ACC112 (cell line): ENCODE results near the gene CA10.

ENCODE experiments used
- H2AFZ ChIP-seq: fragments of 200-600 bp; sonication (generic); one replicate; pipeline ENCODE4 v1.6.0; 2017; ENCODE audit warnings: antibody characterized with exemption, low read length; ENCODE audit not compliant: unreplicated experiment
- H3K27ac ChIP-seq: fragments of 200-600 bp; sonication (generic); 2 replicates; pipeline ENCODE4 v1.5.1; 2014; ENCODE audit warnings: low read depth, mild to moderate bottlenecking, antibody characterized with exemption, low read length, moderate library complexity
- H3K27me3 ChIP-seq: fragments of 200-600 bp; sonication (generic); 2 replicates; pipeline ENCODE4 v1.6.1; 2014; ENCODE audit warnings: mild to moderate bottlenecking, antibody characterized with exemption, low read length, moderate library complexity, mixed read lengths; ENCODE audit not compliant: insufficient read depth
- H3K36me3 ChIP-seq: fragments of 200-600 bp; sonication (generic); 2 replicates; pipeline ENCODE4 v1.6.1; 2016; ENCODE audit warnings: mild to moderate bottlenecking, antibody characterized with exemption, low read length, moderate library complexity, mixed read lengths; ENCODE audit not compliant: insufficient read depth
- H3K4me1 ChIP-seq: fragments of 200-600 bp; sonication (generic); one replicate; pipeline ENCODE4 v1.6.1; 2016; ENCODE audit warnings: low read length, mixed read lengths; ENCODE audit not compliant: insufficient read depth, unreplicated experiment, control insufficient read depth
- H3K4me3 ChIP-seq: fragments of 200-600 bp; sonication (generic); 2 replicates; pipeline ENCODE4 v1.5.1; 2014; ENCODE audit warnings: mild to moderate bottlenecking, low read depth, low read length
- H3K79me2 ChIP-seq: fragments of 200-600 bp; sonication (generic); one replicate; pipeline ENCODE4 v1.6.0; 2016; ENCODE audit warnings: low read length; ENCODE audit not compliant: control insufficient read depth, unreplicated experiment, insufficient read depth

The CA10 gene

GRCh38 chr17:51805185-51805584 is 353.3 kb downstream of the CA10 start:
- Histone ChIP-seq H3K27me3 (no peaks in the 10 kb centered on the region), H3K79me2 (no peaks in the 10 kb centered on the region), H3K36me3 (no peaks in the 10 kb centered on the region), H3K4me1 (no peaks in the 10 kb centered on the region), H3K27ac (no peak overlapping the region), H2AFZ (no peak overlapping the region), H3K4me3 (no peak overlapping the region)

GRCh38 chr17:51803161-51803560 is 355.4 kb downstream of the CA10 start:
- H2AFZ ChIP-seq, result no peak overlapping the region
- no peaks in the 10 kb centered on the region for H3K36me3 ChIP-seq
- H3K27me3 ChIP-seq, result no peaks in the 10 kb centered on the region
- H3K79me2 ChIP-seq, result no peaks in the 10 kb centered on the region
- no peak overlapping the region for H3K4me3 ChIP-seq
- H3K27ac ChIP-seq, result no peak overlapping the region
- H3K4me1 ChIP-seq, result no peaks in the 10 kb centered on the region

GRCh38 chr17:51802544-51802943 is 356.0 kb downstream of the CA10 start:
- no peak overlapping the region for H3K4me3 ChIP-seq

GRCh38 chr17:51801626-51802025 is 356.9 kb downstream of the CA10 start:
- Histone ChIP-seq H3K79me2 (no peaks in the 10 kb centered on the region), H2AFZ (no peak overlapping the region), H3K36me3 (no peaks in the 10 kb centered on the region), H3K4me3 (no peak overlapping the region), H3K4me1 (no peaks in the 10 kb centered on the region), H3K27me3 (no peaks in the 10 kb centered on the region), H3K27ac (no peak overlapping the region)

More at GRCh38 chr17:51802544-51802943, 356.0 kb downstream of the CA10 start:
- no peaks in the 10 kb centered on the region for H3K36me3 ChIP-seq
- H3K79me2 ChIP-seq, result no peaks in the 10 kb centered on the region
- H2AFZ ChIP-seq, result no peak overlapping the region
- H3K4me1 ChIP-seq, result no peaks in the 10 kb centered on the region
- no peak overlapping the region for H3K27ac ChIP-seq
- H3K27me3 ChIP-seq, result no peaks in the 10 kb centered on the region

GRCh38 chr17:51799981-51800380 is 358.5 kb downstream of the CA10 start:
- Histone ChIP-seq H3K36me3 (no peaks in the 10 kb centered on the region), H3K4me1 (no peaks in the 10 kb centered on the region), H3K27ac (no peak overlapping the region), H2AFZ (no peak overlapping the region), H3K27me3 (no peaks in the 10 kb centered on the region), H3K4me3 (no peak overlapping the region), H3K79me2 (no peaks in the 10 kb centered on the region)

- no peaks in the 10 kb centered on the region for H3K79me2 ChIP-seq
- H3K27ac ChIP-seq, result no peak overlapping the region
- no peaks in the 10 kb centered on the region for H3K27me3 ChIP-seq
- H3K36me3 ChIP-seq, result no peaks in the 10 kb centered on the region
- no peak overlapping the region for H2AFZ ChIP-seq
- H3K4me1 ChIP-seq, result no peaks in the 10 kb centered on the region
- H3K4me3 ChIP-seq, result no peak overlapping the region
Measured at GRCh38 chr17:51799240-51799639, 359.3 kb downstream of the CA10 start.

GRCh38 chr17:51797150-51797549 is 361.4 kb downstream of the CA10 start:
- no peak overlapping the region for H3K4me3 ChIP-seq
- H3K79me2 ChIP-seq, result no peaks in the 10 kb centered on the region
- H2AFZ ChIP-seq, result no peak overlapping the region
- H3K4me1 ChIP-seq, result no peaks in the 10 kb centered on the region
- no peak overlapping the region for H3K27ac ChIP-seq
- no peaks in the 10 kb centered on the region for H3K27me3 ChIP-seq
- H3K36me3 ChIP-seq, result no peaks in the 10 kb centered on the region

GRCh38 chr17:51796026-51796425 is 362.5 kb downstream of the CA10 start:
- Histone ChIP-seq H3K4me1 (no peaks in the 10 kb centered on the region), H3K4me3 (no peak overlapping the region), H3K79me2 (no peaks in the 10 kb centered on the region), H2AFZ (no peak overlapping the region), H3K27ac (no peak overlapping the region), H3K36me3 (no peaks in the 10 kb centered on the region), H3K27me3 (no peaks in the 10 kb centered on the region)

GRCh38 chr17:51795401-51795800 is 363.1 kb downstream of the CA10 start:
- no peaks in the 10 kb centered on the region for H3K4me1 ChIP-seq
- H3K27me3 ChIP-seq, result no peaks in the 10 kb centered on the region
- no peak overlapping the region for H2AFZ ChIP-seq
- H3K79me2 ChIP-seq, result no peaks in the 10 kb centered on the region
- no peak overlapping the region for H3K27ac ChIP-seq
- no peaks in the 10 kb centered on the region for H3K36me3 ChIP-seq
- no peak overlapping the region for H3K4me3 ChIP-seq

- no peak overlapping the region for H2AFZ ChIP-seq
Measured at GRCh38 chr17:51794466-51794865, 364.0 kb downstream of the CA10 start.

GRCh38 chr17:51793686-51794085 is 364.8 kb downstream of the CA10 start:
- H3K4me1 ChIP-seq, result no peaks in the 10 kb centered on the region
- H3K27ac ChIP-seq, result no peak overlapping the region
- no peaks in the 10 kb centered on the region for H3K27me3 ChIP-seq
- no peak overlapping the region for H3K4me3 ChIP-seq
- no peaks in the 10 kb centered on the region for H3K79me2 ChIP-seq
- no peaks in the 10 kb centered on the region for H3K36me3 ChIP-seq
- no peak overlapping the region for H2AFZ ChIP-seq

More at GRCh38 chr17:51794466-51794865, 364.0 kb downstream of the CA10 start:
- Histone ChIP-seq H3K79me2 (no peaks in the 10 kb centered on the region), H3K4me1 (no peaks in the 10 kb centered on the region), H3K36me3 (no peaks in the 10 kb centered on the region), H3K4me3 (no peak overlapping the region), H3K27ac (no peak overlapping the region), H3K27me3 (no peaks in the 10 kb centered on the region)
